Tibial nerve (tissue), 4 donors: ENCODE measurements around the gene ALG12.

Experiments
- EP300 ChIP-seq, 2 donors: sonication (generic); formaldehyde crosslinking; IDR thresholded peaks; one replicate each; pipeline ENCODE4 v1.6.1; 2017; ENCODE audit warnings: antibody characterized with exemption in 2 of 2, mild to moderate bottlenecking in 1 of 2
- POLR2A ChIP-seq, 2 donors: fragments of 450-650 bp; IDR thresholded peaks; one replicate each; pipeline ENCODE4 v1.6.1; 2017; ENCODE audit warnings: antibody characterized with exemption in 2 of 2, mild to moderate bottlenecking in 2 of 2, moderate library complexity in 2 of 2
- TF ChIP-seq, protein P1 (sequence below), 5 experiments: fragments of 200-600 bp in 3 of 5; fragments of 450-650 bp in 2 of 5; sonication (generic) in 3 of 5; IDR thresholded peaks; one replicate each; pipeline ENCODE4 v1.5.1; 2016 to 2019; ENCODE audit warnings: antibody characterized with exemption in 5 of 5, mild to moderate bottlenecking in 3 of 5, moderate library complexity in 2 of 5

DNA sequence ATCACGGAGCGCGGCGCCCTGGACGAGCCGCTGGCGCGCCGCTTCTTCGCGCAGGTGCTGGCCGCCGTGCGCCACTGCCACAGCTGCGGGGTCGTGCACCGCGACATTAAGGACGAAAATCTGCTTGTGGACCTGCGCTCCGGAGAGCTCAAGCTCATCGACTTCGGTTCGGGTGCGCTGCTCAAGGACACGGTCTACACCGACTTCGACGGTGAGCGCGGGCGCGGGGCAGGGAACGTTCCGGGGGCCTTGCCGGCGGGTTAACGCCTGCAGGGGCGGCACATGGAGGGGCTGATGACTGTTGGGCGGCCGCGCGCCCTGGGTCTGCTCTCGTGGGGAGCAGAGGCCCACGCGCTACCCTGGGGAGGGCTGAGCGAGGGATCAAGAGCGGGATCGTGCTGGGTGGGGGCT lies 43.4 kb upstream of the ALG12 start:
- TF ChIP-seq, protein P1, sequence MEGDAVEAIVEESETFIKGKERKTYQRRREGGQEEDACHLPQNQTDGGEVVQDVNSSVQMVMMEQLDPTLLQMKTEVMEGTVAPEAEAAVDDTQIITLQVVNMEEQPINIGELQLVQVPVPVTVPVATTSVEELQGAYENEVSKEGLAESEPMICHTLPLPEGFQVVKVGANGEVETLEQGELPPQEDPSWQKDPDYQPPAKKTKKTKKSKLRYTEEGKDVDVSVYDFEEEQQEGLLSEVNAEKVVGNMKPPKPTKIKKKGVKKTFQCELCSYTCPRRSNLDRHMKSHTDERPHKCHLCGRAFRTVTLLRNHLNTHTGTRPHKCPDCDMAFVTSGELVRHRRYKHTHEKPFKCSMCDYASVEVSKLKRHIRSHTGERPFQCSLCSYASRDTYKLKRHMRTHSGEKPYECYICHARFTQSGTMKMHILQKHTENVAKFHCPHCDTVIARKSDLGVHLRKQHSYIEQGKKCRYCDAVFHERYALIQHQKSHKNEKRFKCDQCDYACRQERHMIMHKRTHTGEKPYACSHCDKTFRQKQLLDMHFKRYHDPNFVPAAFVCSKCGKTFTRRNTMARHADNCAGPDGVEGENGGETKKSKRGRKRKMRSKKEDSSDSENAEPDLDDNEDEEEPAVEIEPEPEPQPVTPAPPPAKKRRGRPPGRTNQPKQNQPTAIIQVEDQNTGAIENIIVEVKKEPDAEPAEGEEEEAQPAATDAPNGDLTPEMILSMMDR (IDR thresholded peaks at IDR 0.05), result no peak
- TF ChIP-seq EP300 (IDR thresholded peaks at IDR 0.05) (peak in 1 of 2 donors; percentile 52), POLR2A (IDR thresholded peaks at IDR 0.05) (no peak)
